Hepatic stellate cell (primary cell): ENCODE measurements around the gene RHOB.
"Not testable (repeated sequence)": the region's sequence is repeated elsewhere in the genome, so short reads cannot be mapped to it uniquely, and the experiment has no call there.

Experiments
- DNase-seq: peaks from one replicate; pipeline ENCODE4 v3.0.0; 2011; ENCODE audit warnings: low spot score

The RHOB gene

DNA sequence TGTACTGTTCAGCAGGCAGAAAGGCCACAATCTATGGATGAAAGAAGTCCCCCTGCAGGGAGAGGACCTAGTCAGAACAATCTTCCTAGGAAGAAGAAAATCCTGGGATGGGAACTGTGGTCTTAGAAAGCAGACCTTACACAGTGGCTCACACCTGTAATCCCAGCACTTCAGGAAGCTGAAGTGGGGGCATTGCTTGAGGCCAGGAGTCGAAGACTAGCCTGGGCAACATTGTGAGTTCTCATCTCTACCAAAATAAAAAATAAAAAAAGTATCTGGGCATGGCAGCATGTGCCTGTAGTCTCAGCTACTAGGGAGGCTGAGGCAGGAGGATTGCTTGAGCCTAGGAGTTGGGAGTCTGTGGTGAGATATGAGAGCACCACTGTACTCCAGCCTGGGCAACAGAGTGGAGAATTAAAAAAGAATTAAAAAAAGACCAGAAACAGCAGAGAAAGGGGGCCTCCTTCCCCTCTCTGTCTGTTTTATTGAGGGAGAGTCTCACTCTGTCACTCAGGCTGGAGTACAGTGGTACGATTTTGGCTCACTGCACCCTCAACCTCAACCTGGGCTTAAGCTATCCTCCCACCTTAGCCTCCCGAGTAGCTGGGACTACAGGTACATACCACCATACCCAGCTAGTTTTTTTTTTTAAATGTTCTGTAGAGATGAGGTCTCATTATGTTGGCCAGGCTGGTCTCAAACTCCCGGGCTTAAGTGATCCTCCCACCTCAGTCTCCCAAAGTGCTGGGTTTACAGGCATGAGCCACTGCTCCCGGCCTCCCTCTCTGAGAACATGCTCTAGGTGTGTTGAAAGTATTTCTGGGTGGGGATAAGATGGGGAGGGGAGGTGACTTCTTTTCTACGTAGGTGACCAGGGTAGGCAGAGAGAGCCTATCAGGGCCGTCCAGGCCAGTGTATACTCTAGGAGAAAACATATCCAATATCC, 7.4 kb downstream of the RHOB start:
- DNase-seq = no peak

DNA sequence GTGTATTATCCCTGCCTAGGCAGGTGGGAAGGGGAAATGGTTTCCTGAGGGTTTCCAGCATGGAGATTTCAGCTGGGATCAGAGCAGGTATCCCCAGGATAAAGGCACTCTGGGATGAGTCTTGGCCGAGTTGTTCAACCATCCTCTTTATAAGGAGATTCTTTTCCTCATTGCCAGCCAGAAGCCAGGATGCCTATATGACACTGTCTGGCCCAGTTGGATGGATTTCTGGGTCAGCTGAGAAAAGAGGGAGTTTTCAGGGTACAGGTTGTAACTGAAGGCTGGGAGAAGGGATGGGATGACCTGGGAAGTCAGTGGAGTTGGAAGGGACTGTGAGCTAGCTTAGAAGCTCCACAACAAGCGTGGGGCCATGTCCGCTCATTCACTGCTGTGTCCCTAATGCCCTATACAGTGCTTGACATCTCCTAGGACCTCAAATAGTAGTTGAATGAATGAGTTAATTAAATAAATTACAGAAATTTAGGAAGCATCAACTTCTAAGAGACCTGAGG, 8.3 kb downstream of the RHOB start:
- DNase-seq = no peak

DNA sequence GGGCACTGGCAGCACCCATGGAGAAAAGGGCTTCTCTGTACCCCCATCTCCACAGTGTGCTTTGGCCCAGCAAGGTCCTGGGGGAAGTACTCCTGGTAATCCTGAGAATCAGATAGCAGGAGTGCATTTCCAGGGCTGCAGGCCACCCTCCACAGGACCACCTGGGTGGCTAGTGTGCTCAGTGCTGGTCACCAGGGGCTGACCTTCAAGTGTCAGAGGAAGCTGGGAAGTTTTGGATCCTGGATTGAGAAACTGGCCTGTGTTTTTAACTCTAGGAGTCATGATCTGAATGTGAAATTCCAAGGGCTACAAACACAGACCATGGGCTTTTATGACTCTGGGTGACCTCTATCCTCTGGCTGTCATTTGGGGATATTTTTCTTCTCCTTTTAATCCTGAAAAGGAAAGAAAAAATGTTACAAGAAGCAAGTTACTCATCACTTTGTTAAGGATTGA, 9.3 kb downstream of the RHOB start:
- no peak for DNase-seq

DNA sequence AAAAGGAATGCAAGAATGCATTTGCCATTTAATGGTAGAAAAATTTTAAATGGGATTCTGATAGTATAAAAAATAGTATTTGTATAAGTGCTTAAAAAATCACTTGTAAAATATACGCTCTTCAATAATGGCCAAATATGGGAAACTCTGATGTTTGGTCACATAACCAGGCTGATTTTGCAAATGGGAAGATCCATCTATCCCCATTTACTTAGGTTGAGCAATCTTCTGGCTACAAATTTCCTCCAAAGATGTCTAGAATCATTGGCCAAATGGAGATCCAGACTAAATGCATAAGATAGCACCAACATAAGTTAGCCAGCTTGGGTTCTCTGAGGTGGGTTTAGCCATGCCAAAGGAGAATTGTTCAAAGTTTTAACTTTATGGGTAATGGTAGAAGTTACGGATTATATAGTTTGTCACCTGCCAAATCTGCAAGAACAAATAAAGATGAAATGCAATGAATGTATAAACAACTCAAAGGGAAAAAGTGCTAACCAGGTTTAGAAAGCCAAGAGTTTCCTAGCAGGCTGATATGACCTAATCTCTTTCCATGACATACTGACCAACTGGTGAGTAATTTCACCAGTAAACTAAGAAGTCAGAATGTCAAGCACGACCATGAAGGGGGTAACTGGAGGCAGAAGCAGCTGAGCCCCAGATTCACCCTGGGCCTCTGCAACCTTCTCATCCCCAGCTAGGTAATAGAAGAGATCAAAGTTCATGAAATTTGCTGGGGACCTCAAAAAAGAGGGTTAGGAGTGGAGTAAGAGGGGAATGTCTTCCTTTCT, 10.0 kb downstream of the RHOB start:
- peak; percentile 17 for DNase-seq

DNA sequence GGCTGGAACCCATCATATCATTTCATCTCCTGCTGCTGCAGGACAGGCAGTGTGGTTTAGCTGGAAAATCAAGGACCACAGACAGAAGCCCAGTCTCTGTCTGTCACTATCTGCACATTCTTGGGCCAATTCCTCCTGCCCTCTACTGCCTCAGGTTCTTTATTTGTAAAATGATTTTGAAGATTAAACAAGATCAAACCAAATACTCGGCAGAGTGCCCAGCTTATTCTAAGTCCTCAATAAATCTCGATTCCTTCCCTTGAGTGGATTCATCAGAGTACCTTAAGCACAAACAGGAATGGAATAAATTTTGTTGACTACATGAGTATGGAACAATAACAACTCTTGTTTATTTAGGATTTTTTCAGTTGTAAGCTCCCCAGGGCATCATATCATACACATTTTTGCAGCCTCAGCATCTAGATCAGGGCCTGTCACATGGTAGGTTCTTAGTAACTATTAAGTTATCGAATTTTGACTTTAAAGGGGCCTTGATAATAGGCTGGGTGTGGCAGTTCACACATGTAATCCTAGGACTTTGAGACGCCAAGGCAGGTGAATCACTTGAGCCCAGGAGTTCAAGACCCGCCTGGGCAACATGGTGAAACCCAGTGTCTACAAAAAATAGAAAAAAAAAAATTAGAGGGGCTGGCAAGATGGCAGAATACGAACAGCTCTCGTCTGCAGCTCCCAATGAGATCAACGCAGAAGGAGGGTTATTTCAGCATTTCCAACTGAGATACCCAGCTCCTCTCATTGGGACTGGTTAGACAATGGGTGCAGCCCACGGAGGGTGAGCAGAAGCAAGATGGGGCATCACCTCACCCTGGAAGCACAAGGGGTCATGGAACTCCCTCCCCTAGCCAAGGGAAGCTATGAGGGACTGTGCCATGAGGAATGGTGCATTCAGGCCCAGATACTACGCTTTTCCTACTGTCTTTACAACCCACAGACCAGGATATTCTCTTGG, 11.1 kb downstream of the RHOB start:
- no peak for DNase-seq

DNA sequence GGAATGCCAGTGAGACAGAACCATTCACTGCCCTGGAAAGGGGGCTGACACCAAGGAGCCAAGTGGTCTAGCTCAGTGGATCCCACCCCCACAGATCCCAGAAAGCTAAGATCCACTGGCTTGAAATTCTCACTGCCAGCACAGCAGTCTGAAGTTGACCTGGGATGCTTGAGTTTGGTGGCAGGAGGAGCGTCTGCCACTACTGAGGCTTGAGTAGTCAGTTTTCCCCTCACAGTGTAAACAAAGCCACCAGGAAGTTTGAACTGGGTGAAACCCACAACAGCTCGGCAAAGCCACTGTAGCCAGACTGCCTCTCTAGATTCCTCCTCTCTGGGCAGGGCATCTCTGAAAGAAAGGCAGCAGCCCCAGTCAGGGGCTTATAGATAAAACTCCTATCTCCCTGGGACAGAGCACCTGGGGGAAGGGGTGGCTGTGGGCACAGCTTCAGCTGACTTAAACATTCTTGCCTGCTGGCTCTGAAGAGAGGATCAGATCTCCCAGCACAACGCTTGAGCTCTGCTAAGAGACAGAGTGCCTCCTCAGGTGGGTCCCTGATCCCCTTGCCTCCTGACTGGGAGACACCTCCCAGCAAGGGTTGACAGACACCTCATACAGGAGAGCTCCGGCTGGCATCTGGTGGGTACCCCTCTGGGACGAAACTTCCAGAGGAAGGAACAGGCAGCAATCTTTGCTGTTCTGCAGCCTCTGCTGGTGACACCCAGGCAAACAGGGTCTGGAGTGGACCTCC, 12.0 kb downstream of the RHOB start:
- not testable (repeated sequence) for DNase-seq

DNA sequence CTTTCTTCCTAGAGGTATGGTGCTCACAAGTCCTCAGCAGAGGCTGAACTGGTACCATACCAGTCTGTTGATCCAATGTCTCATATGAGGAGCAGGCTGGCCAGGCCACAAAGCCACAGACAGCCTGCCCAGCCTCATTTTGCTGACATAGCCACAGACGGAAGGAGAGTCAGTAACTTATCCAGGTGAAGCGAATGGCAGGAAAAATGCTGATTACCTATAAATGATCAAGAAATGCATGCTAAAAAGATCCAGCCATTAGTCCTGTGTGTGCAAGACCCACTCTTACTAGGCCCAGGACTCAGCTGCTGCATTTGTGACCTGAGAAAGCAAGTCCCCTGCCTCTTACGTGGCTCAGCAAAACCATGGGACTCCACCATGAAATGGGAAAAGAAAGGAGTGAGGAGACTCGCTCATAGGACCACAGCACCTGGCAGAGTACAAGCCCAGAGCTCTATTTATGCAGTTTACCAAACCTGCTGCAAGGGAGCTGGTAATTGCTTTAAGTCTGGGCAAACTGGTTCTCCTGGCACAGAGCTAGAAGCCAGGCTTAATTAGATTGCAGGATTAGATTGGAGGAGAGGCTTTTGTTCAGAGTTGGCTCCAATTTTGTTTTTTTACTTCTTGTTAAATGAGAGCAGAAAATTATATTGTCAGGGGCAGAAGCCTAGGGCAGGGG, 19.0 kb downstream of the RHOB start:
- no peak for DNase-seq

DNA sequence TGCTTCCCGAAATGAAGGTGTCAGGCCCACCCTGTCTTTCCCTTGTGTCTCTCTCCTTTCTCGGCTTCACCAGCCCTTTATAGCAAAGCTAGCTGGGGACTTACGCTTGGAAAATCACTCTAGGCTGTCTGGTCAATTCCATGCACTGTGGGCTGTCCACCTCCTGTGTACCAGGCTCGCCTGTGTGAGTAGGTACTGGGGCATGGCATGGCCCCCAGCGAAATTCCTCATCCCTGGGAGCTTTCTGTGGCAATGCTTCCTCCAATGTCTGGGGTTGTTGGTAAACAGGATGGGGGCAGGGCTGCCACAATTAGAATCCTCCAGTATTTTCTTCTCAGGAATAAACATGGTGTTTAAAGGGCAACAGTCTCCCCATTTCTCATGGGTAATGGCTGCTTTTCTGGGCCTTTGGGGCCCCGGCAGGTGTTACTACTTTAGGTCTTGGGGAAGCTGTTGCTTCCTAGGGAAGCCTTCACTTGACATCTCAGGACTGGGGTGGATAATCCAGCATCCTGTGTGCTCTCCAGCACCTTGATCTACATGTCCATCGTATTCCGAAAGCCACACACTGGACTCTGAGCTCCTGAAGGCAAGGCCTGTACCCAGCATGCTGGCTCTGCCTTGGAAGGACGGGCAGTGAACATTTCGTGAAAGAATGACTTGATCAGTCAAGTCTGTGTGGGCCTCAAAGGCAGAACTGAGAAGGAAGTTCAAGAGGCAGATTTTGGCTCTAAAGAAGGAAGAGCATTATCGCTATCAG, 21.1 kb downstream of the RHOB start:
- no peak for DNase-seq

DNA sequence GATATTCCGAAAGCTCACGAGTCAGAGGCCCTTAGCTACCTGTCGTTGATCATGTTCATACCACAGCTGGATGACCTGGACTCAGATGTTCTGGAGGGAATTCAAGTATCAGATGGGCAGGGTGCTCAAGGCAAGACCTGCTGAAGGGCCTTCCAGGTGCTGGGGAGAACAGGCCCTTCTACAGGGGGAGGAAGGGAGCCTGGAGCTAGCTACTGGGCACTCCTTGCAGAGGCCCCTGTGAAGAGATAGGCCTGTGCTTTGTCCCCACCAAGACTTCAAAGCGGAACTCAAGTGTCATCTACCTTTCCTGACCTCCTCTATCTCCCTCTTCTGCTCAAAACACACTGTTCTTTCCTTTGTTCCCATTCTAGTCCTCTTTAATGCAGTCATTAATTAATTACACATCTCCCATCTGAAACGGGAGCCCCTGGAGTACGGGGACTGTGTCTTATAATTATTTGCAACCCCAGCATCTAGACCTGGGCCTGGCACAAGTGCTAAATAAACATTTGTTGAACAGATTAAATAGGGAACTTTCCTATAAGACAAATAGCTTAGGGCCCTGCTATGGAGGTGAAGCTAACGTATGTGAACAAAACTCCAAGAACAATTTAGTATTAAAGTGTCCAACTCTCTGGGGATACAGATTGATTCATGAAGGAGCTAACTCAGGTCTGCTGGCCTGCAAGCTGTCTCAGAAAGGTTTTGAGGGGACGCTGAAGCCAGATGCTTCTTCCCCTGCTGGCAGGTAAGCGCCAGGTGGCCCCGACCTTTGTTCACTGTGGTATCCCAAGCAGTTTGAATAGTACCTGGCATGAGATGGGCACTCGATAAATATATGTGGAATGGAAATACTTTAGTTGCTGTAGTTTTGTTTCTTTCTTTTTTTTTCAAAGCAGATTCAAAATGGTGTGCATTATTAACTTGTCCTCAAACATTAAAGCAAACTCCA, 22.0 kb downstream of the RHOB start:
- DNase-seq = no peak

DNA sequence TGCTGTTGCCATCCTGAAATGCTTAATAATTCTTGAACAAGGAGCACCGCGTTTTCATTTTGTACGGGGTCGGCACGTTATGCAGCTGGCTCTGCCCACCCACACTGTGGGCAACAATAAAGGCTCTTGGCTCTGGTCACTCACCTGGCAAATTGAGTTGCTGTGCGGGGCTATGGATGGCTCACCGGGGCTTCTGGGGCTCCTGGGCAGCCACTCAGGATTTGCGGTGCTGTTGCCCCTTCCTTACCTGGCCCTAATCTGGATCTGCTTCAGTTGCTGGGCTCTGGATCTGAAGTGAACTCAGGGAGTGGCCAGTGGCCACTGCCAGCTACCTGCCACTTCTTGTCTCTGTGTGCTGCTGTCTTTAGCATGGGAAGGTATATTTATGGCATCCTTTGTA, 22.7 kb downstream of the RHOB start:
- DNase-seq = no peak

DNA sequence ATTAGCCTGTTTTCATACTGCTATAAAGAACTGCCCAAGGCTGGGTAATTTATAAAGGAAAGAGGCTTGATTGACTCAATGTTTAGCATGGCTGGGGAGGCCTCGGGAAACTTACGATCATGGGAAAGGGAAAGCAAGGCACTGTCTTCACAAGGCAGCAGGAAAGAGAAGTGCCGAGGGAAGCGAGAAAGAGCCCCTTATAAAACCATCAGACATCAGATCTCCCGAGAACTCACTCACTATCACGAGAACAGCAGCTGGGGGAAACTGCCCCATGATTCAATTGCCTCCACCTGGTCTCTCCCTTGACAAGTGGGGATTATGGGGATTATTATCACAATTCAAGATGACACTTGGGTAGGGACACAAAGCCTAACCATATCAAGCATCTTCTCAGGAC, 23.3 kb downstream of the RHOB start:
- DNase-seq = no peak

DNA sequence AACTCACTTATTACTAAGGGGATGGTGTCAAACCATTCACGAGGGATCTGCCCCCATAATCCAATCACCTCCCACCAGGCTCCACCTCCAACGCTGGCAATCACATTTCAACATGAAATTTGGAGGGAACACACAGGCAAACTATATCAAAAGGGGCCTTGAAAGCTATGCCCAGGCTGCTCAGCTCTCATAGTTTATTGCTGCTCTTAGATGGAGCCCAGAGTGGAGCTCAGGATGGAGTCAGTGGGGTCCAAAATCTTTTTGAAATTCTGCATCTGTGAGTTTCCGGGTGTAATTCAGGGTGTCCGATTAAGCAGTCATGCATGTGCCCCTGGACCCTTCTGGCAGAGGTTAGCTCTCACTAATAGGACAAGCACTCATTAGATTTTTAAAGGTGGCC, 24.3 kb downstream of the RHOB start:
- no peak for DNase-seq

DNA sequence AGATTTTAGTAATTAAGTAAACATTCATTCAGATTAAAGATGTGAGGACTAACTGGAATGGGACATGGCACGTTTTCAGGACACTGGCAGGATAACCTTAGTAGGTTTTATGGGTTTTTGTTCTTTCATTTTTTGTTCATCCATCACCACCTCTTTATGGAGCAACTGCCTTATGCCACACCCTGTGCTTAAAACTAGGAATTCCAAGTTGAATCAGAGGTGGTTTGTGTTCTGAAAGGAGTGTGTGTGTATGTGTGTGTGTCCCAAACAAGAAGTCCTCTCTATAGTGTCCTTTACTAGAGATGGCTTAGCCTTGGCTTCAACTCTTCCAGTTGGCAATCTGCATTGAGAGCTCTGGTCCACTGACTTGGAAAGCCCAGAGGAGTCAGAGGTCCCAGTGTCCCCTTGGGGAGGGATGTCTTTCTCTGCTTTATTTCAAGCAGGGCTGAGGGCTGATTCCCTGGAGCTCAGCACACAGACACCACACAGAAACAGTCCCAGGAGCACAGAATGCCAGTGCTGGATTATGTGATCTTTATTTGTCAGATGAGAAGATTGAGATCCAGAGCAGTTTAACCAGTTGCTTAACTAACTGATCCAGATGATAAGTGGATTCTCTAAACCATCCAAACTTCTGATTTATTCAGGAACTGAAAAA, 25.2 kb downstream of the RHOB start:
- no peak for DNase-seq

DNA sequence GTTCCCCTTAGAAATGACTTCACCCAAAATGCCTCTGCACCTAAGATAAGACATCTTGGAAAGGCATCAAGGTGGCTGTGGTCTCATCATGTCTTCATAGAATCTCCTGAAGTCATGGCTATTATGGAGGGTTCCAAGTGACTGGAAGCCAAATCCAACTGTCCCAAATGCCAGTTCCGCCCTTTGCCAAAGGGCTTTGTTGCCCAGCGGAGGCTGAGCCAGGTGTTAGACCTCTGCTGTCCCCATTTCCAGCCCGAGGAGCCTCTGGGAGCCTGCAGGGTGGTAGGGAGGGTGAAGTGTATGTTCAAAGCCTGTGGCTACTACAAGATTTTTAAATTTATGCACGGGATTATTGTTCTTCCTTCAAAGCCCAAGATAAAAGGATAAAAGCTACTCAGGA, 25.7 kb downstream of the RHOB start:
- no peak for DNase-seq

DNA sequence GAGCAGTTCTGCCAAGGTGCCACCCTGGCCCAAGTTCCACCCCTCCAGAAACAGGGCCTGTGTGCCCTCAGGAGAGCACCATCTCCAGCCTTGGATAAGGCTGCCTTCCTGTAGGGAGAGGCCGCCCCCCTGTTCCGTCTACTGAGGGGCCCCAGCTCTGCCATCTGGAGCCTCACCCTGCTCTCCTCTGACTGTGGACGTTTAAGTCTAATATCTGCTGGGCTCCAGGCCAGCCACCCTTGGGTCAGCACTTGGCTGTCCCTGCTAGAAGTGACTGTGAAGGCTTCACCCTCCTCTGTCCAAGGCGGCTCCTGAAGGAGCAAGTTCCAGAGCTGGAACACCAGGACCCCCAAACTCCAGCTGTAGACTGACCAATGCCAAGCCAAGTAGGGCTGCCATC, 26.3 kb downstream of the RHOB start:
- DNase-seq = no peak

DNA sequence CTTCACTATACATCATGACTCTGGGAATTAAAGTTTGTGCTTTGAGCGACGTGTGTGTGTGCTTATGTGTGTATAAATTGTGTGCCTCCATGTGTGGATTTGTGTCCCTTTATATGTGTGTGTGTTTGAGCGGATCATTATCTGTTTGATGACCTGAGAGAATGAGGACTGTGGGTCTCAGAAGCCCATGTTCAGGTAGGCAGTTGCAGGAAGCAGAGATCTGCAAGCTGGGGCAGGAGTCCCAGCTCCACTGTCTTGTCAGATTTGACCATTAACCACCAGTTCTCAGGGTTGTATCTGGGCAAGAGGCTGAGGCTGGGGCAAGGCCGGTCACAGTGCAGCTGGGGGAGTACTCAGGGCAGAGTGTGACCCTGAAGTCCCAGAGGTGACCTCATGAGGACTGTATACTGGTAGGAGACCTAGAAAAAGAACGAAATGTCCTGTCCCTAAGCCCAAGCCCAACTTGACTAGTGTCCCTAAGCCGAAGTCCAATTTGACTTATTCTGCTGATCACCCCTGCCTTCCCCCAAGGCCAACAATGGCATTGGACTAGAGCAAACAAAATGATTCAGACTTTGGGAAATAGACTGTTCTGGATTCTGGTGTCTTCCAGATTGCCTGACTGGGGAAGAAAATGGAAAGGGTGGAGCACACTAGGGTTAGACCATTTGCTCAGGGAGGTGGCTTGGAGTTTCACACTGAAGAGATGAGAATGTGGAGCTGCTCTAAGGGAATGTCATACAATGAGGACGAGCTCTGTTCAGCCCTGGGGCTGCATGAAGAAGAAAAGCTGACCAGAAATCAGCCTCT, 28.1 kb downstream of the RHOB start:
- DNase-seq = no peak

DNA sequence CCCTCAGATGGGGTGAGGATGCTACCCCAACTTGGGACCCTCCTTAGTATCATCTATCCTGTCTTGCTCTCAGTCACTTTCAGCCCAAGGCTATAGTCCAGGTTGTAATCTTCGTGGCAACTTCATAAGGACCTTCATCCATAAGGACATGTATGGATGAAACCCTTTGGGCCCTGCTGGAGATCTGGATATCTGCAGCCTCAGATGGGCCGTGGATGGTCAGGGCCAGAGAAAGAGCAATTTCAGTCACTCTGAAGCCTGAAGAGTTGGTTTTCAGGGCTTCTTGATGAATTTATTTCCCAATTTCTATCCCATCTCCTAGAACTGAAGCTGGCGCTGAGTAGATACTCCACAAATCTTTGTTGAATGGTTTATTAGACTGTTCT, 28.7 kb downstream of the RHOB start:
- no peak for DNase-seq
